Mammary epithelial cell (primary cell): ENCODE results near the gene KHSRP.

Experiments
- CTCF ChIP-seq, 2 donors: IDR thresholded peaks in 1 of 2; conservative IDR thresholded peaks in 1 of 2; 2 replicates each; pipeline ENCODE4 v1.5.1; 2011 to 2012; ENCODE audit warnings: inconsistent platforms in 2 of 2, low read length in 2 of 2, mild to moderate bottlenecking in 2 of 2, control low read depth in 1 of 2, low read depth in 1 of 2; ENCODE audit not compliant: insufficient read depth in 1 of 2; ENCODE audit errors: extremely low read depth in 1 of 2
- EZH2 ChIP-seq: IDR thresholded peaks from 2 replicates; pipeline ENCODE4 v1.6.1; 2012; ENCODE audit warnings: low read length, inconsistent platforms, borderline replicate concordance

DNA sequence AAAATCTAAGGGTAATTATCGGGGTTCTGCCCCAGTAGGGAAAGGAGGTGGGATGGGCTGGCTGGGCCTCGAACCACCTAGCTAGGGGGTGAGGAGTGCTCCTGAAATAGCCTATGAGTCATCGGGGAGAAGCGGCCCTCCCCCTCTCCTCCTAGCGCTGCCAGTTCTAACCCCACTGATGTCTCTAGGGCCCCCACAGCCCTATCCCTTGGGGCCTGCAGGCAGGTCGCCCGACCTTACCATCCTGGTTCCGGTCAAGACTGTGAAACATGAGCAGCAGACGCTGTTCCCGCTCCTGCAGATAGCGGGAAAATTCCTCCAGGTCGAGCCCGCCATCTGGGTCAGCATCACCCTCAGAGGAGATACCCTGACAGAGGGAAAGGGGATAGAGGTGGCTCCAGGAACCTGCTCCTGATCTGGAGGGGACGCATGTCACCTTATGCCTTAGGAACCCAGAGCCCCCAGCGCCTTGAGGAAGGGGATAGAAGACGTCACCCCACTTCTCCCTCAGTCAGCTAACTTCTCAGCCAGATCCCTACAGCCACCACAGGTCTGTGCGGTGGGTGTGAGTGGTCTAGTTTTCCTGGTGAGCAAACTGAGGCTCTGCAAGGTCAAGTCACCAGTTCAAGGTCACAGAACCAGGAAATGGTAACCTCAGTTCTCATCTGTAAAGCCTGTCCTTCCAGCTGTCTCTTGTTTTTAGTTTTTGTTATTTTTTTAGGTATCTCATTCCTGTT lies 33.5 kb upstream of the KHSRP start:
- TF ChIP-seq CTCF (conservative IDR thresholded peaks at IDR 0.05 in 1 of 2, IDR thresholded peaks at IDR 0.05 in 1 of 2; ENCODE audit: extremely low read depth in 1 of 2, insufficient read depth in 1 of 2, low read depth in 1 of 2, low read length in 2 of 2) (no peak), EZH2 (no peak)
